RPMI7951 (cell line): ENCODE measurements around the gene PGA3. TPM values are rescaled to one million over a fixed set of nuclear protein-coding genes. Genes with fewer than 3 reads are reported as not detected.
"Not testable (repeated sequence)": the region's sequence is repeated elsewhere in the genome, so short reads cannot be mapped to it uniquely, and the experiment has no call there.

Experiments
- DNase-seq: peaks from one replicate; pipeline ENCODE4 v3.0.0-alpha.2; 2012; ENCODE audit warnings: low read depth
- total RNA-seq: library from RNA; depleted of rRNA; stranded (reverse); fragments of >200 nt; shearing (Covaris generic); gene quantifications from 2 replicates; pipeline ENCODE4 v1.2.3, GENCODE V29; 2014; rRNA removed

PGA3 gene
- 0.39 TPM in 1 of 2 replicates, not detected in the other for total RNA-seq

GRCh38 chr11:61202950-61203746 lies at the start of gene PGA3:
TSS of gene PGA3 (plus strand) at chr11:61203515. CDS start at chr11:61203565, 50 bp downstream.
- DNase-seq: not testable (repeated sequence)

GRCh38 chr11:61153593-61154095 lies 49.7 kb upstream of the PGA3 start:
- peak; percentile 57 for DNase-seq

GRCh38 chr11:61154528-61154927 lies 48.8 kb upstream of the PGA3 start:
- no peak for DNase-seq

GRCh38 chr11:61155312-61155711 lies 48.0 kb upstream of the PGA3 start:
- no peak for DNase-seq

GRCh38 chr11:61155741-61156140 lies 47.6 kb upstream of the PGA3 start:
- no peak for DNase-seq

GRCh38 chr11:61157743-61158142 lies 45.6 kb upstream of the PGA3 start:
- DNase-seq: no peak

- peak; percentile 79 for DNase-seq
These were observed 44.5 kb upstream of the PGA3 start for GRCh38 chr11:61158691-61159381.

GRCh38 chr11:61160487-61161189 lies 42.7 kb upstream of the PGA3 start:
- peak; percentile 19 for DNase-seq

GRCh38 chr11:61161190-61162091 lies 41.9 kb upstream of the PGA3 start, which contains the start of gene VPS37C:
TSS of gene VPS37C (minus strand) at chr11:61161426. CDS start at chr11:61138829, 22,597 bp downstream.
- peak; percentile 83 for DNase-seq

GRCh38 chr11:61162092-61162941 lies 41.0 kb upstream of the PGA3 start:
- peak; percentile 56 for DNase-seq

- no peak for DNase-seq
These were observed 40.3 kb upstream of the PGA3 start for GRCh38 chr11:61163021-61163420.

- no peak for DNase-seq
These were observed 39.4 kb upstream of the PGA3 start for GRCh38 chr11:61163714-61164605.

- DNase-seq: no peak
These were observed 38.5 kb upstream of the PGA3 start for GRCh38 chr11:61164606-61165424.

- DNase-seq: not testable (repeated sequence)
These were observed 37.5 kb upstream of the PGA3 start for GRCh38 chr11:61165785-61166184.

- DNase-seq: not testable (repeated sequence)
These were observed 37.0 kb upstream of the PGA3 start for GRCh38 chr11:61166331-61166730.

GRCh38 chr11:61168042-61168688 lies 35.1 kb upstream of the PGA3 start:
- DNase-seq: no peak

GRCh38 chr11:61168800-61169199 lies 34.5 kb upstream of the PGA3 start:
- no peak for DNase-seq

- DNase-seq: no peak
These were observed 32.7 kb upstream of the PGA3 start for GRCh38 chr11:61170566-61170965.
